Loucy (cell line): ENCODE data around the gene TRIML2.

Experiments
- EZH2phosphoT487 ChIP-seq: fragments of 200-600 bp; IDR thresholded peaks from 2 replicates; pipeline ENCODE4 v1.6.1; 2018; ENCODE audit warnings: antibody characterized with exemption, mild to moderate bottlenecking, moderate library complexity, borderline replicate concordance
- TF ChIP-seq, protein P1 (sequence below): fragments of 200-600 bp; sonication (generic); conservative IDR thresholded peaks from 2 replicates; pipeline ENCODE4 v1.5.1; 2014; ENCODE audit warnings: mild to moderate bottlenecking, antibody characterized with exemption, low read length

DNA sequence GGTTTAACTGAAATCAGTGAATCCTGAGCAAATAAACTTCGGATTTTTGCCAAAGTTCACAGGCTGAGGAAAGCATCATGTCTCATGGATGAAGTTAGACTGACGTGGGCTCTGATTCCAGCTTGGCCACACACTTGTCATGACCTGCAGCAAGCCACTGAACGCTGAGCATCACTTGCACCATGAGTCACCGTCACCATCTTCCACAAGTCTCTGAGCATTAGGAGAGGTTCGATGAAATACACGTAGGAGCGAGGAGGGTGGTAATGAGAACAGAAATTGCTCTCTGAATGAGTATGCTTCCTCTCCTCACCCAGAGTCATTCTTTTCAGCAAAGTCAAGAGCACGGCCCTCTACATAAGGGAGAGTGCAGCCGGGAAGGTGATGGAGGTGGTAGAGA lies 3.8 kb upstream of the TRIML2 start:
- TF ChIP-seq, protein P1, sequence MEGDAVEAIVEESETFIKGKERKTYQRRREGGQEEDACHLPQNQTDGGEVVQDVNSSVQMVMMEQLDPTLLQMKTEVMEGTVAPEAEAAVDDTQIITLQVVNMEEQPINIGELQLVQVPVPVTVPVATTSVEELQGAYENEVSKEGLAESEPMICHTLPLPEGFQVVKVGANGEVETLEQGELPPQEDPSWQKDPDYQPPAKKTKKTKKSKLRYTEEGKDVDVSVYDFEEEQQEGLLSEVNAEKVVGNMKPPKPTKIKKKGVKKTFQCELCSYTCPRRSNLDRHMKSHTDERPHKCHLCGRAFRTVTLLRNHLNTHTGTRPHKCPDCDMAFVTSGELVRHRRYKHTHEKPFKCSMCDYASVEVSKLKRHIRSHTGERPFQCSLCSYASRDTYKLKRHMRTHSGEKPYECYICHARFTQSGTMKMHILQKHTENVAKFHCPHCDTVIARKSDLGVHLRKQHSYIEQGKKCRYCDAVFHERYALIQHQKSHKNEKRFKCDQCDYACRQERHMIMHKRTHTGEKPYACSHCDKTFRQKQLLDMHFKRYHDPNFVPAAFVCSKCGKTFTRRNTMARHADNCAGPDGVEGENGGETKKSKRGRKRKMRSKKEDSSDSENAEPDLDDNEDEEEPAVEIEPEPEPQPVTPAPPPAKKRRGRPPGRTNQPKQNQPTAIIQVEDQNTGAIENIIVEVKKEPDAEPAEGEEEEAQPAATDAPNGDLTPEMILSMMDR: no peak
- no peak for TF ChIP-seq EZH2phosphoT487
